Amniotic epithelial cell (primary cell): Measurements from ENCODE around the gene SORL1.
"Not testable (repeated sequence)": the region's sequence is repeated elsewhere in the genome, so short reads cannot be mapped to it uniquely, and the experiment has no call there.

ENCODE experiments used
- DNase-seq: peaks from one replicate; pipeline ENCODE4 v3.0.0-alpha.2; 2010; ENCODE audit warnings: low read depth

The SORL1 gene

DNA sequence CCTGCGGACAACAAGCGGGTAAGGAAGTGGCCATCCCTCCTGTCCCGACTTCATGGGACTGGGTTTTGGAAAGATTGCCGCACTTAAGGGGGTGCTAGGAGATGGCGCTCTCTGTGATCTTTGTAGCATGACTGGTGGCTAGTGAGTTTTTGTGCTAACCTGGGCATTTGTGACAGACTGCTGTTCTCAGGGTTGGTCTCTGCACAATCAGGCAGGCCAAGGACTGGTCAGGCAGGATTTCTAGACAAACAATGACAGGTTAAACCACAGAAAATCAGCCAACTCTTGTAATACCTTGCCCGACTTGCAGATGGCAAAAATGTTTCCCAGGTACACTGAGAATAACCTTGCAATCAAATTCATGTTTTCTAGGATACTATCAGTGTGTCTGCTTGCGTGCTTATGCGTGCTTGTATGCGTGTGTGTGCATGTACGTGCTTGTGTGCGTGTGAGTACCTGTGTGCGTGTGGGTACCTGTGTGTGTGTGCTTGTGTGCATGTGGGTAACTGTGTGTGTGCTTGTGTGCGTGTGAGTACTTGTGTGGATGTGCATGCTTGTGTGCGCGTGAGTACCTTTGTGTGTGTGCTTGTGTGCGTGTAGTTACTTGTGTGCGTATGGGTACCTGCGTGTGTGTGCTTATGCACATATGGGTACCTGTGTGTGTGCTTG is 26.2 kb downstream of the SORL1 start:
- DNase-seq: no peak

DNA sequence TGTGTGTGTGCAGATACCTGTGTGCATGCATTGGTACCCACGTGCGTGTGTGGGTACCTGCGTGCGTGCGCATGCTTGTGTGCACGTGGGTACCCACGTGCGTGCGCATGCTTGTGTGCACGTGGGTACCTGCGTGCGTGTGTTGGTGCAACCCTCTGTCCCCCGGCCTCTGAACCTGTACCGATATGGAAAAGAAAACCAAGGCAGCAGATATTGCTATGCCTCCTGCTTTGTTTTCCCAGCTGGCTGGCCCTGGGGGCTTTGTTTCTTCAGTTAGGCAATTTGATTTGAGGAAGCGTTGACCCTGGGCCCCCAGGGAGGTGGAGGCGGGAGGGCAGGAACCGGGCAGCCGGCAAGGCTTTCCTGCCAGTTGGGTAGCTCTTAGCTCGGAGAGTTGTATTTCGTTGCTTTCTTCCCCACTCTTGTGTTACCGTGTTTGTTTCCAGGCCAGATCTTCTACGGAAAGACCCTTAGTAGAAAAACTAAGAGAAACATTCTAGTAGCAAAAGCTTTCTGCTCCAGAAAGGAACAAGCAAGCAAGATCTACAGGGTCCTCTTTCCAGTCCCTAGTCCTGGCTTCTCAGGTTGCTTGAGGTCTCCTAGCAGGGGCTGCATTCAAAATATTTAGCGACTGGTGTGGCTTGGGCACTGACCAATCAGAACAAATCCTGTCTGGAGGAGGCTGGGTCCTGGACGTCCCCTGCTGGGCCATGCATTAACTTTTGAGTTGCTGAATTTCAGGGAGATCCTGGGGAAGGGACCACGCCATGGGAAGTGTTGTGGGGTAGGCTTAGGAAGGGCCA is 27.0 kb downstream of the SORL1 start:
- no peak for DNase-seq

DNA sequence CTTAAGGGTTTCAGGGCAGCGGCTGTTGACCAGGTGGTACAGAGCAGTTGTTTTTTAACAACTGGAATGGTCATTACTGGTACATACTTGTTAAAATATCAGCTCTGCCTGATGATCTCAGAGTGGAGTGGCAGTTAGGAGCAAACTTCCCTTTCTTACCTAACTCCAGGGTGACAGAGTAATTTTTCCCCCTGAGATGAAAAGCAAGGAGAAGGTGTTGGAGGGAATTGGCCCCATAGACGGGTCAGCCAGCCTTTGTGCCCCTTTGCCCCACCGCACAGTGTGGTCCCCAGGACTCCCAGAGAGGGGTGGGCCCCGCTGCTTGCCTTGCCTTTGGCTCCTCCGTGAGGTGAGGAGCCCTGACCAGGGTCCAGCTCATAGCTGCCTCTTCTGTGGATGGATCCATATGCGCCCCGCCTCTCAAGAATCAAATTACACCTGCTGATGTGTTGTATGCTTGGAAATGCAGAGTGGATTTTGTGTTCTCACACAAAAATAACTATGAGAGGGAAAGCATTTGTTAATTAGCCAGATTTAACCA is 27.7 kb downstream of the SORL1 start:
- DNase-seq: no peak

DNA sequence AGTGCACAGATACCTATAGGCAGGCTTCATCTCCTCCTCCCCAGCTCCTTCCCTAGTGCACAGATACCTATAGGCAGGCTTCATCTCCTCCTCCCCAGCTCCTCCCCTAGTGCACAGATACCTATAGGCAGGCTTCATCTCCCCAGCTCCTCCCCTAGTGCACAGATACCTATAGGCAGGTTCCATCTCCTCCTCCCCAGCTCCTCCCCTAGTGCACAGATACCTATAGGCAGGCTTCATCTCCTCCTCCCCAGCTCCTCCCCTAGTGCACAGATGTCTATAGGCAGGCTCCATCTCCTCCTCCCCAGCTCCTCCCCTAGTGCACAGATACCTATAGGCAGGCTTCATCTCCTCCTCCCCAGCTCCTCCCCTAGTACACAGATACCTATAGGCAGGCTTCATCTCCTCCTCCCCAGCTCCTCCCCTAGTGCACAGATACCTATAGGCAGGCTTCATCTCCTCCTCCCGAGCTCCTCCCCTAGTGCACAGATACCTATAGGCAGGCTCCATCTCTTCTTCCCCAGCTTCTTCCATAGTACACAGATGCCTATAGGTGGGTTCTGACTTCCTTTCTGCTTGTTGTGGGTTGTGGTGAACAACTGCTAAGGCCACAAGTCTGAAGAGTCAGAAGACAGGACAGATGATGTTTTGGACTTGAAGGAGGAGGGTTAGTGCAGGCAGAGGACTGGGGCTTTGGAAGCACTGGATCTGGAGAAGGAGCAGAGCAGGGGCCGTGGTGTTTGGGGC is 29.5 kb downstream of the SORL1 start:
- not testable (repeated sequence) for DNase-seq

DNA sequence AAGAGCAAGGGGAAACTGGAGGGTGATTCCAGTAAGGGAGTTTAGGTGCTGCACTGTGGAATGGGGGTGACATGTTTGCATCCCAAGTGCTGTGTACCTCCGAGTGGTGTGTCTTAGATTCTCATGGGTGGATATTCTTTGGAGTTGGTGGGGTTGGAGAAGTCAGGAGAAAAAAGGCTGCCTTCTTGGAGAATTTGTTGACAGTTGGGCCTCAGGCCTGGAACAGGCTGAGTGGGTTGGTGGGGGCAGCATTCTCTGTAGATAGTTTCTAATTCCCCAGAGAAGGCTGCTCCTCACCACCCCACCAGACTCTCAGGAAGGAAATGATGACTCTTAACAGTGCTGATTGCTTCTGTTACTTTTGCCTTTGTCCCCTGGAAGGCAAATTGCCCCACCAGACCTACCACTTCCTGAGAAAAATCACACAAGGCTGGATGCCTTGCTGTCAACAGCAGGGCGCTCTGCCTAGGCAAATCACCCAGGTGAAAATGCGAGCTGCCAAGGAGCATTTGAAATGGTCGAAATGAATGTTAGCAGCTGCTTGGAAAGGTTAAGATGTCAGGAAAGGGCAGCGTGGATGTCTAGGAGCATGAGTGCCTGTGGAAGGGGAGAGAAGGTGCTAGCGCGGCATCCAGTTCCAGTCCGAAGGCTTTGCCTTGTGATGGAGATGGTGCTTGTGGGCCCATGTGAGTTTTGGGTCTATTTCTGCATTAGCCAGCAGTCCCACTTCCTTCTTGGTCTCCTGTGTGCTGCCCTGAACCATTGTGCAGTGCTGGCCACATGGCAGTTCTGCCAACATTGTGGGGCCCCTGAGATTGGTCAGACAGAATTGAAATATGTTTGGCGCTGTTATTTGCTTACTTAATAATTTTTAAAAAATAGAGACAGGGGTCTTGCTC is 30.4 kb downstream of the SORL1 start:
- no peak for DNase-seq

DNA sequence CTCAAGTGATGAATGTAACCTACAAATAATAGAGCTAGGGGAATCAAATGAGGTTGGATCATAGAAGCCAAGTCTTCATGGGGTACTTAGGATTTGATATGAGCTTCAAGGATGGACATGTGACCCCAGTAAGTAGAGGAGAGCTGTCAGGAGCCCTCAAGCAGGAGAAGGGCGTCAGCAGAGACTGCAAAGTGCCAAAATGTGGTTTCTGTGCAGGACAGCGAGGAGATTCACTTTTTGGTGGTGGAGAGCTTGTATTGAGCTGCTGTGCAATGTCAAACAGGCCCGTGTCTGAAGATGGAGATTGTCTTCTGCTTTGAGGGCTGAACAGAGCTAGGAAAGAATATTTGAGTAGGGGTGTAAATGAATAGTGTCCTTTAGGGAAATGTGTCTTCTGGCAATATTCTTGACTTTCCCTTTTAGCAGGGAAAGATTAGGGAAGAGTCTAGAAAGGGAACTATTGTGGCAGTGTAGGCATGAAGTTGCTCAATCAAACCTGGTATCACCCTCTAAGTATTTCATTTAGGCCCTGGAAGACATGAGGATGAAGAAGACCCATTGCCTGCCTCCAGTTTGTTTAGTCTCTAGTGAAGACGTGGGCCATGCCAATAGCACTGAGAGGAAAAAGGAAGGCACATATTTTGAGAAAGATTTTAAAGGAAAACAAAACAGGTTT is 31.8 kb downstream of the SORL1 start:
- no peak for DNase-seq

DNA sequence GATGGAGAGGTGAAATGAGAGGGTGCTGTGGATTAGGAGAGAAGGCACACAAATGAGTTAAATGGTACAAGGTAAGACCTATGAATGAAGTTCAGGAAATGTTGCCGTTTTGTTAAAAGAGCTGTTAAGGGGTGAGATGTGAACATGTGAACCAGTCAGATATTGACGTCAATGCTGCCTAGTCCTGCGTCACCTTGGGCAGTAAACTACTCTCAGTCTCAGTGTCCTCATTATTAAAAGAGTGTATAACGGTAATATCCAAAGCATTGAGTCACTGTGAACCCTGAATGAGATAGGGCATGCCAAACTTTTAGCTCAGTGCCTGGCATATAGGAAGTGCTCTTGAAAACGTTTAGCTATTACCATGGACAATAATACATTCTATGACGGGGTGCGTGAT is 33.1 kb downstream of the SORL1 start:
- DNase-seq: no peak

DNA sequence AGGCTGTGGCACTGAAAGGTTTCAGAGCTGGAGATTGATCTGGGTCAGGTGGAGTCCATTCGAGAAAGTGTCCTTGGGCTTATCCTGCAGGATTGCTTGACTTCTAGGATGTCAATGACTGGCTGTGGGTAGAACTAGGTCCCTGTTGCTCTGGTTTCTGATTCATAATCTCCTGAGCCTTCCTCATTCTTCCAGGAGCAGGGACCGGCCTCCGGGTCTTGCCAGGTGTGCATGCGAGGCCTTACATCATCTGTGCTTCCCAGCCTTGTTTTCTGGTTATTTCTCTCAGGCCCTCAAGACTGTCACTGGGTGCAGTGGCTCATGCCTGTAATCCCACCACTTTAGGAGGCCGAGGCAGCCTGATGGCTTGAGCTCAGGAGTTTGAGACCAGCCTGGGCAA is 33.9 kb downstream of the SORL1 start:
- DNase-seq: no peak

DNA sequence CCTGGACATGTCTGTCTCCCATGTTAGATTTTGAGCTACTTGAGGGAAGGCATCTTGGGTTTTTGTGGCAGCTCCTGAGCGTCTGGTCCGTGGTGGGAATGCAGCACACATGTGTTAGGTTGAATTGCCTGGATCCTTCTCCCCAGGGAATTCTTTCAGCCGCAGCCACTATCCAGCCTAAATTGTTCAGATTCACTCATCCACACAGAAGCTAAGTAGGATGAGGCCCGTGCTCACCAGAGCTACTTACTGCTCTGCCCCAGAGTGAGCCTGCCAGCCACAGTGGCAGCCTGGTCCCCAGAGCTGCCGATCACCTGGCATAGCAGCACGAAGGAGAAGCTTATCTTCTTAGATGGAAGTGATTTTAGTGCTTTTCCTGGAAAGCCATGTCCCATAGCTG is 35.1 kb downstream of the SORL1 start:
- no peak for DNase-seq

DNA sequence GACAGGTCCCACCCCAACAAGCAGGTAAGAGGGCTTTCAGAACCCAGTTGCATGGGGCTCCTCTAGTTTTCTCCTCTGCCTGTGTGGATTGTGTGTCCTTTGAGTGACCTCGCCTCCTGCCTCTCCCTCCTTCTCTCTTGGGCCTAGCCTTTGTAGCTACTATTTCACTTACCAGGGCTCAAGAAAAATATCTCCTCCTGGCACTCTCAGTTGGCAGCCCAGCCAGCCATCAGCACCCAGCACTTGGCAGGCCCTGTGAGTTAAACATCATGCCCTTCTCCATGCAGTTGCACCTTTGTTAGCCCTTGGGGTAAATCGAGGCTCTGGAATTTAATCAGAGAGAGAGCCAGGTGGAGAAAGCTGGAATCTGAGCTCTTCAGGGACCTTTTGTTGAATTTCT is 36.1 kb downstream of the SORL1 start:
- DNase-seq: no peak

DNA sequence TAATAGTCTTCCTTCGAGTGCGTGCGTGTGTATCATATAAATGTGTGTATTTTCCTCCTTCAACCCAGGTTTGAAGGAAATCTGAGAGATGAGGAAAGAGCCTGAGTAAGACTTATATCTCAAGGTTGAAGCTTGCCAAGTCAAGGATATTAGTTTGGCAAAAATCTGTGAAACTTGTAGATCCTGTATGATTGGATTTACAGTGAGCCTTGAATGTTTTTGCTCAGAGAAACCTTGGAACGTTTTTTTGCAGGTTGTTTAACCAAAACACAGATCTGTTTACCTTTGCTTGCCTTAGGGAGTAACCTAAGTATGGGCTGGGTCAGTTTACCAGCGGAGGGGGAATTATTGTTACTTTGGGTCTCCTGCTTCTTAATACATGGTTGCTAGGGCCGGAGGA is 36.5 kb downstream of the SORL1 start:
- no peak for DNase-seq

DNA sequence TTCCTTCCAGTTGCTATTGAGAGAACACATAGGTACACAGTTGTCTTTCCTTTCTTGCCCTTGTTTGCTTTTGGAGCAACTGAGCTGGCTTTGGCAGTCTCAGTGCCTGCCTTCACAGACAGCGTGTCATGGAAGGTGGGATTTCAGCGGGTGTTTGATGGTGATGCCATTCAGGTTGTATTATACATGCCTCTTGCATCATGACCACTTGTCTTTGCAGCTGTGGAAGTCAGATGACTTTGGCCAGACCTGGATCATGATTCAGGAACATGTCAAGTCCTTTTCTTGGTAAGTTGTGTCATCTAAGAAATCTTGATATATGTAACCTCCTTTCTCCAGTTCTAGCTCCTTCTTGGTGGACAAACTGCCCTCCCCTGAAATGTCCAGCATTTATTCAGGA is 37.7 kb downstream of the SORL1 start:
- peak; percentile 35 for DNase-seq

DNA sequence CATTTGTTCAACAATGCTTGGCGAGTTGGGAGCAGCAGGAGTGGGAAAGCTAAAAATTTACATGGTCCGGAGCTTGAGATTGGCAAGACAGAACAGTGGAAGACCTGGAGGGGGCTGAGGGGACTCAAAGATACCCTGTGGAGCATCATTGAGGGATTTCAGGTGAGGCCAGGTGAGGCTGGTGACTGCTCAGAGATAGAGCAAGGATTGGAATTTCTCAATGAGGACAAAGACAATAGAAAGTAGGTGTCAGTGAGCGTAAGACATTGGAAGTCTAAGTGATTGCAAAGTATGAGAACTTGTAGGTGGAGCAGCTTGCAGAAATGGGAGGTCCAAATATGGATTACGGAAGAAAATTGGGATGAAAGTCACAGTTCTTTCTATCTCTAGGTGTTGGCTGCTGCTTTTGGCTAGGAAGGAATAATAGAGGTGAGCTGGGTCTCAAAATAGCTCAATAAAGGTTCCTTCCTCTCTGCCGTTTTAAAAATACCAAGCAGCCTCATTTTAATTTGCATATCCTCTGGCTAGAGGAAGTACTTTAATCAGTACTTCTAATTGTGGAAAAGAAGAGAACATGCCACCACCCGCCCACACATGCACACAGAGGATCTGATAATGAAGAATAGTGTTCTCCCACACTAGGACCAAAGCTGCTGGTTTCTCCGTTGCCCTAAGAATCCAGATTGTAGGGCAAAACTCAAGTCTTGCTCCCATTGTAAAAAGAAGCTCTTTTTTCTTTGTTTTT is 42.4 kb downstream of the SORL1 start:
- DNase-seq: no peak

DNA sequence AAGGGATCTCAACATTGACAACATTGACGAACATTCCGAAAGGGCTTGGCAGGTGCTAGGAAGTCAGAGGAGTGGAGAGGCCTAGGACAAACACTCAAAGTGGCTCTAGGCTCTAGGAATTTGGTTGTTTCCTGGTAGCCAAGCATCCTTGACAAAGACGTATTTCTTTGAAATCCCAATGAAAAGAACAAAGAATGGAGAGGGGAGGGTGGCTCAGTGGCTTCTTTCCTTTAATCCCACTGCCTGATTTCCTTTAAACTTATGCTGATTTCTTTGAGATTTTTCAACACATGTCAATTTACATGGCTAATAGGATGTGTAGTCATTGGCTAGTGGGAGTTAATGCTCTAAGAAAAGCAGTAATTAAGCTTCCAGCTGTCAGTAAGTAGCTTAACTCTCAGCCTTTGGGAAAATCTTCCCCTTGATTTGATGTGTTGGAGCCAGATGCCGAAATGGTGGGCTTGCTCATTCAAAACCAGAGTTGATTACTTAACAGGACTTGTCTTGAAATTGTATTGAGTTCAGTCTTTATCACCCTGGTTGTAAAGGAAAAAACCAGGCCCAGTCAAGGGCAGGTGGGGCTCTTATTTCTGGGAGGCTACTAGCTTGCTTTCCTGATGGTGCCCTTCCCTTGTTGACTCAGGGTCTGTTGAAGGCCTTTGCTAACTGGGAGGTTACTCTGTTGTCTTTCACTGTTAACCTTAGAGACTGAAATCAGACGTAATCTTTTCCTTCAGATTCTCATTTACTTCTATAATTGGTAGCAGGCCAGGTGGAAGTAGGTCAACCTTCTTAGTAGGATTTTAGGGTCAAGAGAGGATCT is 45.3 kb downstream of the SORL1 start:
- DNase-seq: no peak

DNA sequence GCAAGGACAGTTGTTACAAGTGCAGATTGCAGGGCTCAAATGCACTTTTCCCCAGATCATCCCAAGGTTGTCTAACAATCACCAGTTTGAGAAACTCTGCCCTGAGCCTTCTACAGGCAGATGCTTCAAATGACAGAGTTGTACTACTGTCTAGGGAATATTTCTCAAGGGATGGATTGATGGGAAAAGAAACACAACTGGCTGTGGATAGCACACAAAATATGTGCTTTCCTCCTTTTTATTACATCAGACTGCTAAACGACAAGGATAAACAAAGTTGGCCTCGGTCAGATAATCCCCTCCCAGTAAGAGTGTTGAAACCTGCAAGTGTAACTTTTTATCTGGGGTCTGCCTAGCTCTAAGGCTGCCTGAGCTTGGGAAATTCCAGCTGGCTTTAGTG is 47.3 kb downstream of the SORL1 start:
- peak; percentile 84 for DNase-seq

DNA sequence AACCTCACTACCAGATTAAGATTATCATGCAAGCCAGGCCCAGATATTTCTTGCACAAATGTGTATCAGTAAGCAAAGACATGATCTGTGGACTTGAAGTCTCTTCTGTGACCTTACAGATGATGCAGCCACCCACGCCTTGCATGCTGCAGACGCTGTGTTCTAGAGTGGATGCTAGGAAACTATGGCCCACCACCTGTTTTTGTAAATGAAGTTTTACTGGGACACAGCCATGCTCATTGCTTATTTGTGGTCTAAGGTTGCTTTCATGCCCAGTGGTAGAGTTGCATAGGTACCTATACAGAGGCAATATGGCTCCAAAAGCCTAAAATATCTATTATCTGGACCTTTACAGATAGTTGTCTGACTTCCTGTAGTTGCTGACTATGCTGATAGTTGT is 48.2 kb downstream of the SORL1 start:
- DNase-seq: no peak

DNA sequence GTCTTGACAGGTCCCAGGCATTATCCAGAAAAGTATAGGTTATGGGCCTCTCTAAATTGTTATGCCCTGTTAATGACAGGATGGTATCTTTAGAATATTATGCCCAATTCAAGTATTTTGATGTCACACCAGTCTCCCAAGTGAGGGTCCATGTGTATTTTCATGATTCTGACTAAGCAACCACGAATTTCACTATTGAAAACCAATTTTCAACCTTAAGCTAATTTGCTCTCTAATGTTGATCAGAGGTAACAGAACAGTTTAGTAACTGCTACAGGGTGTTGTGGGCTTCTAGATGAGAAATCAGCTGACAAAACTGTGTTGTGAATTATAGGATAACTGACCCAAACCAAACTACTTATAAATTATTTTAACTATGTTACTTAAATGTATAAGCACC is 48.6 kb downstream of the SORL1 start:
- no peak for DNase-seq

DNA sequence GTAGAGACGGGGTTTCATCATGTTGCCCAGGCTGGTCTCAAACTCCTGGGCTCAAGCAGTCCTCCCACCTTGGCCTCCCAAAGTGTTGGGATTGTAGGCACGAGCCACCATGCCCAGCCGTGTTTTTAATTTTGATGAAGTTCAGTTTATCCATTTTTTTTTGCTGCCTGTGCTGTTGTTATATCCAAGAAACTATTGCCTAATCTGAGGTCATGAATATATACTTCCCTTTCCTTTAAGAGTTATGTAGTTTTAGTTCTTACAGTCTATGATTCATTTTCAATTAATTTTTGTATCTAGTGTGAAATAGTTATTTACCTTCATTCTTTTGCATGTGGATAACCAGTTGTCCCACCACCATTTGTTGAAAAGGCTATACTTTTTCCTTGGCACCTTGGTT is 50.9 kb downstream of the SORL1 start:
- no peak for DNase-seq

DNA sequence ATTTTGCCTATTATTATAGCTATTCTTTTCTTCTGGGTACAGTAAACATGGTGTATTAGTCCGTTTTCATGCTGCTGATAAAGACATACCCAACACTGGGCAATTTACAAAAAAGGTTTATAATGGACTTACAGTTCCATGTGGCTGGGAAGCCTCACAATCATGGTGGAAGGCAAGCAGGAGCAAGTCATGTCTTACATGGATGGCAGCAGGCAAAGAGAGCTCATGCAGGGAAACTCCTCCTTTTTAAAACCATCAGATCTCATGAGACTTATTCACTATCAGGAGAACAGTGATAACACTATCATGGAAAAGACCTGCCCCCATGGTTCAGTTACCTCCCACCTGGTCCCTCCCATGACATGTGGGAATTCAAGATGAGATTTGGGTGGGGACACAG is 54.1 kb downstream of the SORL1 start:
- not testable (repeated sequence) for DNase-seq

DNA sequence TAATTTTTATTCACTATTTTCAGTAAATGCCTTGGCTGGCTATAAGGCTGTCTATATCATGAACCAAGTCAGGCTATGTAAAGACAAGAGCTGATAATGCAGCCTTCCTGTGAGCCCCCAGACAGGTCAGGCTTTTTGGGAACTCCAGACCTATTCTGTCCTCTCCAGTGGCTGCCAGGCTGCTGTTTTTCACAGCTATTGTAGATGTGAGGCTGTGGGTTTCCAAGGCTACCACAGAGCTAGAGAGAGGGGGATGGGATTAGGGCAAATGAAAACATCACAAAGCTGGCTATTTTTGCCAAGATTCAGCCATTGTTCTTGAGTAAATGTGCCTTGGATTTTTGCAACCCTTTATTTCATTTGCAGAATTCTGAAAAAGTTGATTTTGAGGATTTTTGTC is 56.3 kb downstream of the SORL1 start:
- DNase-seq: no peak
